Measurements from ENCODE around the gene RTL9.
"Not testable (repeated sequence)": the region's sequence is repeated elsewhere in the genome, so short reads cannot be mapped to it uniquely, and the experiment has no call there.

Gene RTL9

GRCh38 chrX:110358548-110358947, at the start of gene RTL9:
Gene RTL9 (plus strand): TSS chrX:110358848. CDS start chrX:110450618, 91,770 bp downstream.
- DNase-seq (ENCODE audit: low read depth in 2 of 2), result no peak

GRCh38 chrX:110310000-110310790, 48.5 kb upstream of the RTL9 start:
- no peak for DNase-seq (ENCODE audit: low read depth in 2 of 2)

- no peak for DNase-seq (ENCODE audit: low read depth in 2 of 2)
These were observed 47.8 kb upstream of the RTL9 start for GRCh38 chrX:110310896-110311295.

- no peak for DNase-seq (ENCODE audit: low read depth in 2 of 2)
These were observed 47.0 kb upstream of the RTL9 start for GRCh38 chrX:110311437-110312230.

- no peak for DNase-seq (ENCODE audit: low read depth in 2 of 2)
These were observed 43.1 kb upstream of the RTL9 start for GRCh38 chrX:110315551-110315950.

GRCh38 chrX:110316351-110317060, 42.1 kb upstream of the RTL9 start:
- no peak for DNase-seq (ENCODE audit: low read depth in 2 of 2)

- DNase-seq (ENCODE audit: low read depth in 2 of 2), result peak in 1 of 2 donors; percentile 8
These were observed 41.4 kb upstream of the RTL9 start for GRCh38 chrX:110317061-110317819.

GRCh38 chrX:110317820-110318663, 40.6 kb upstream of the RTL9 start, which contains the start of gene AMMECR1:
Gene AMMECR1 (minus strand): TSS chrX:110318085. CDS start chrX:110318071, 14 bp downstream.
- peak; percentile 36 to 47 for DNase-seq (ENCODE audit: low read depth in 2 of 2)

- DNase-seq (ENCODE audit: low read depth in 2 of 2), result no peak
These were observed 40.0 kb upstream of the RTL9 start for GRCh38 chrX:110318664-110318968.

- DNase-seq (ENCODE audit: low read depth in 2 of 2), result no peak
These were observed 38.2 kb upstream of the RTL9 start for GRCh38 chrX:110320381-110320987.

- DNase-seq (ENCODE audit: low read depth in 2 of 2), result no peak
These were observed 37.6 kb upstream of the RTL9 start for GRCh38 chrX:110321081-110321480.

- no peak for DNase-seq (ENCODE audit: low read depth in 2 of 2)
These were observed 37.0 kb upstream of the RTL9 start for GRCh38 chrX:110321670-110322069.

GRCh38 chrX:110322603-110323002, 36.0 kb upstream of the RTL9 start:
- no peak for DNase-seq (ENCODE audit: low read depth in 2 of 2)

- DNase-seq (ENCODE audit: low read depth in 2 of 2), result no peak
These were observed 31.9 kb upstream of the RTL9 start for GRCh38 chrX:110326712-110327111.

- no peak for DNase-seq (ENCODE audit: low read depth in 2 of 2)
These were observed 31.3 kb upstream of the RTL9 start for GRCh38 chrX:110327336-110327735.

GRCh38 chrX:110328613-110329012, 30.0 kb upstream of the RTL9 start:
- DNase-seq (ENCODE audit: low read depth in 2 of 2), result not testable (repeated sequence)

GRCh38 chrX:110331444-110332030, 27.1 kb upstream of the RTL9 start:
- no peak for DNase-seq (ENCODE audit: low read depth in 2 of 2)

- DNase-seq (ENCODE audit: low read depth in 2 of 2), result not testable (repeated sequence)
These were observed 25.2 kb upstream of the RTL9 start for GRCh38 chrX:110333458-110333857.

- DNase-seq (ENCODE audit: low read depth in 2 of 2), result no peak
These were observed 19.7 kb upstream of the RTL9 start for GRCh38 chrX:110338935-110339334.

All from stimulated activated CD4-positive, alpha-beta T cell treated with anti-CD3 and anti-CD28 coated beads, Interleukin-1b, Interleukin-23, amount 100 ng/mL, for 1 hour (primary cell).